ENCODE measurements around the gene GTF2H4. TPM values are rescaled to one million over a fixed set of nuclear protein-coding genes. Genes with fewer than 3 reads are reported as not detected.
"Not testable (repeated sequence)": the region's sequence is repeated elsewhere in the genome, so short reads cannot be mapped to it uniquely, and the experiment has no call there.

GTF2H4 gene
- 10 to 100 TPM in 1 of 4 donors, 1 to 10 TPM in 3; 5.7 to 20.7 (median 7.5) TPM for total RNA-seq

- peak in 1 of 2 donors; percentile 45 for TF ChIP-seq POLR2A (IDR thresholded peaks at IDR 0.05)
- TF ChIP-seq, protein P1, sequence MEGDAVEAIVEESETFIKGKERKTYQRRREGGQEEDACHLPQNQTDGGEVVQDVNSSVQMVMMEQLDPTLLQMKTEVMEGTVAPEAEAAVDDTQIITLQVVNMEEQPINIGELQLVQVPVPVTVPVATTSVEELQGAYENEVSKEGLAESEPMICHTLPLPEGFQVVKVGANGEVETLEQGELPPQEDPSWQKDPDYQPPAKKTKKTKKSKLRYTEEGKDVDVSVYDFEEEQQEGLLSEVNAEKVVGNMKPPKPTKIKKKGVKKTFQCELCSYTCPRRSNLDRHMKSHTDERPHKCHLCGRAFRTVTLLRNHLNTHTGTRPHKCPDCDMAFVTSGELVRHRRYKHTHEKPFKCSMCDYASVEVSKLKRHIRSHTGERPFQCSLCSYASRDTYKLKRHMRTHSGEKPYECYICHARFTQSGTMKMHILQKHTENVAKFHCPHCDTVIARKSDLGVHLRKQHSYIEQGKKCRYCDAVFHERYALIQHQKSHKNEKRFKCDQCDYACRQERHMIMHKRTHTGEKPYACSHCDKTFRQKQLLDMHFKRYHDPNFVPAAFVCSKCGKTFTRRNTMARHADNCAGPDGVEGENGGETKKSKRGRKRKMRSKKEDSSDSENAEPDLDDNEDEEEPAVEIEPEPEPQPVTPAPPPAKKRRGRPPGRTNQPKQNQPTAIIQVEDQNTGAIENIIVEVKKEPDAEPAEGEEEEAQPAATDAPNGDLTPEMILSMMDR (IDR thresholded peaks at IDR 0.05 in 4 of 5, conservative IDR thresholded peaks at IDR 0.05 in 1 of 5): peak in 1 of 5 experiments; percentile 7
- Histone ChIP-seq H3K27me3 (no peaks in the 10 kb centered on the region), H3K27ac (peak within 1 kb of the TSS; percentile 72 to 88 (median 81)), H3K36me3 (peaks cover 0 to 23% of the 10 kb centered on the region in 2 donors), H3K9me3 (no peaks in the 10 kb centered on the region), H3K4me3 (peak within 1 kb of the TSS; percentile 87 to 98 (median 94)), H3K4me1 (peaks cover 10 to 15% of the 10 kb centered on the region in 2 donors)
- ATAC-seq: peak; percentile 99 to 100
- peak; percentile 94 to 97 for DNase-seq
- in situ Hi-C loops (cut with MboI; ENCODE audit: low sequenced_read_pairs in 4 of 4) (no loop called here), intact Hi-C loops (cut with DNase I; ENCODE audit: low total_unique reads) (loop anchor here (1.0 kb wide), 1 partner anchor 22 kb away; no protein-coding TSS in a partner anchor)
Observed at GRCh38 chr6:30907758-30908591, at the start of gene GTF2H4. TSS of gene GTF2H4 (plus strand) at chr6:30908207.

DNA sequence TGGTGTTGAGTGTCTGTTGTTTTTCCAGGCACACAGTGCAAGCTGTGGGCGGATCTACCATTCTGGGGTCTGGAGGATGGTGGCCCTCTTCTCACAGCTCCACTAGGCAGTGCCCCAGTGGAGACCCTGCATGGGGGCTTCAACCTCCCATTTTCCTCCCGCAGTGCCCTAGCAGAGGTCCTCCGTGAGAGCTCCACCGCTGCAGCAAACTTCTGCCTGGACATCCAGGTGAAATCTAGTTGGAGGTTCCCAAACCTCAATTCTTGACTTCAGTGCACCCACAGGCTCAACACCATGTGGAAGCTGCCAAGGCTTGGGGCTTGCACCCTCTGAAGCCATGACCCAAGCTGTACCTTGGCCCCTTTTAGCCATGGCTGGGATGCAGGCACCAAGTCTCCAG, 48.3 kb upstream of the GTF2H4 start:
- H3K27ac ChIP-seq; DNase-seq; ATAC-seq; H3K9me3 ChIP-seq; intact Hi-C loops (cut with DNase I; ENCODE audit: low total_unique reads); H3K36me3 ChIP-seq; in situ Hi-C loops (cut with MboI; ENCODE audit: low sequenced_read_pairs in 4 of 4); H3K4me3 ChIP-seq; H3K27me3 ChIP-seq; H3K4me1 ChIP-seq: not testable (repeated sequence)

GRCh38 chr6:30861257-30862048, 46.6 kb upstream of the GTF2H4 start:
- in situ Hi-C loops (cut with MboI; ENCODE audit: low sequenced_read_pairs in 4 of 4) (no loop called here), intact Hi-C loops (cut with DNase I; ENCODE audit: low total_unique reads) (no loop called here)

GRCh38 chr6:30862156-30862875, 45.7 kb upstream of the GTF2H4 start:
- DNase-seq: no peak
- no peak overlapping the region for H3K27ac ChIP-seq
- H3K4me3 ChIP-seq: no peak overlapping the region
- no peaks in the 10 kb centered on the region for H3K36me3 ChIP-seq
- ATAC-seq: no peak
- no peaks in the 10 kb centered on the region for H3K9me3 ChIP-seq
- no peaks in the 10 kb centered on the region for H3K4me1 ChIP-seq
- no peaks in the 10 kb centered on the region for H3K27me3 ChIP-seq
- intact Hi-C loops (cut with DNase I; ENCODE audit: low total_unique reads): no loop called here
- no peak for TF ChIP-seq POLR2A (IDR thresholded peaks at IDR 0.05)
- in situ Hi-C loops (cut with MboI; ENCODE audit: low sequenced_read_pairs in 4 of 4): no loop called here

More at GRCh38 chr6:30861257-30862048, 46.6 kb upstream of the GTF2H4 start:
- Histone ChIP-seq H3K36me3 (no peaks in the 10 kb centered on the region), H3K27ac (no peak overlapping the region), H3K4me1 (no peaks in the 10 kb centered on the region), H3K9me3 (no peaks in the 10 kb centered on the region), H3K27me3 (no peaks in the 10 kb centered on the region), H3K4me3 (no peak overlapping the region)
- ATAC-seq: no peak
- TF ChIP-seq POLR2A (IDR thresholded peaks at IDR 0.05): no peak
- TF ChIP-seq, protein P1 (IDR thresholded peaks at IDR 0.05 in 4 of 5, conservative IDR thresholded peaks at IDR 0.05 in 1 of 5): no peak
- DNase-seq: no peak

- H3K9me3 ChIP-seq: no peaks in the 10 kb centered on the region
- no peak overlapping the region for H3K27ac ChIP-seq
- intact Hi-C loops (cut with DNase I; ENCODE audit: low total_unique reads): no loop called here
- no peaks in the 10 kb centered on the region for H3K4me1 ChIP-seq
- DNase-seq (no peak), ATAC-seq (no peak)
- in situ Hi-C loops (cut with MboI; ENCODE audit: low sequenced_read_pairs in 4 of 4): no loop called here
- no peak for TF ChIP-seq POLR2A (IDR thresholded peaks at IDR 0.05)
- TF ChIP-seq, protein P1 (IDR thresholded peaks at IDR 0.05 in 4 of 5, conservative IDR thresholded peaks at IDR 0.05 in 1 of 5): no peak
- no peaks in the 10 kb centered on the region for H3K36me3 ChIP-seq
- H3K4me3 ChIP-seq: no peak overlapping the region
- no peaks in the 10 kb centered on the region for H3K27me3 ChIP-seq
Observed at GRCh38 chr6:30864325-30864724, 43.7 kb upstream of the GTF2H4 start.

GRCh38 chr6:30869241-30869749, 38.7 kb upstream of the GTF2H4 start:
- in situ Hi-C loops (cut with MboI; ENCODE audit: low sequenced_read_pairs in 4 of 4); intact Hi-C loops (cut with DNase I; ENCODE audit: low total_unique reads); H3K27me3 ChIP-seq; H3K27ac ChIP-seq; H3K9me3 ChIP-seq; H3K36me3 ChIP-seq; H3K4me1 ChIP-seq; H3K4me3 ChIP-seq; ATAC-seq; DNase-seq: not testable (repeated sequence)
